Endothelial cell of umbilical vein (primary cell): ENCODE measurements around the gene IBSP. TPM values are rescaled to one million over a fixed set of nuclear protein-coding genes. Genes with fewer than 3 reads are reported as not detected.

ENCODE experiments used
- BruUV-seq: library from RNA; stranded (reverse); fragments of 400-500 nt; replicated peaks from 2 replicates; lab custom pipeline; 2021; lab: Mats Ljungman, UMichigan
- CTCF ChIA-PET: fragments of 300-600, 350-600 bp; sonication (Branson Sonifier 250); formaldehyde crosslinking; loops from one replicate; lab custom pipeline; 2021; ENCODE audit warnings: antibody characterized with exemption, inconsistent platforms; lab: Charles Lee
- POLR2A ChIA-PET: fragments of 300-600, 350-600 bp; sonication (Branson Sonifier 250); formaldehyde crosslinking; loops from one replicate; lab custom pipeline; 2021; ENCODE audit warnings: antibody characterized with exemption, inconsistent platforms; lab: Charles Lee
- DNase-seq: peaks from one replicate; pipeline ENCODE4 v3.0.0-alpha.2; 2011; ENCODE audit warnings: low read depth, low spot score
- FAIRE-seq: peaks from 2 replicates; lab custom pipeline; 2011; peaks lifted over from hg19 to GRCh38; lab: Jason Lieb, UNC
- H2AFZ ChIP-seq: 2 replicates; pipeline ENCODE4 v1.6.0; 2012; ENCODE audit warnings: low read depth, low read length, control low read depth, inconsistent platforms
- H3K27ac ChIP-seq: 2 replicates; pipeline ENCODE4 v1.5.1; 2011; ENCODE audit warnings: low read depth, mild to moderate bottlenecking, control low read depth, low read length, moderate library complexity; ENCODE audit not compliant: insufficient read depth
- H3K27me3 ChIP-seq, 2 experiments: 2 replicates each; pipeline versions ENCODE4 v1.6.0 to v1.6.1; 2011; ENCODE audit warnings: low read length in 2 of 2, mixed read lengths in 1 of 2; ENCODE audit not compliant: control insufficient read depth in 2 of 2, insufficient read depth in 2 of 2
- H3K36me3 ChIP-seq, 2 experiments: 2 replicates in 1 of 2; 3 replicates in 1 of 2; pipeline ENCODE4 v1.5.1; 2011; ENCODE audit warnings: low read length in 2 of 2, mild to moderate bottlenecking in 1 of 2, moderate library complexity in 1 of 2; ENCODE audit not compliant: control insufficient read depth in 2 of 2, insufficient read depth in 2 of 2; ENCODE audit errors: extremely low read depth in 1 of 2
- H3K4me1 ChIP-seq: 3 replicates; pipeline ENCODE4 v1.5.1; 2011; ENCODE audit warnings: mild to moderate bottlenecking, low read length; ENCODE audit not compliant: control insufficient read depth, insufficient read depth; ENCODE audit errors: extremely low read depth
- H3K4me2 ChIP-seq: 2 replicates; pipeline ENCODE4 v1.6.1; 2011; ENCODE audit warnings: low read length, control low read depth, mixed read lengths; ENCODE audit not compliant: insufficient read depth
- H3K4me3 ChIP-seq, 3 experiments: fragments of 200-600 bp in 1 of 3; sonication (generic), shearing (Covaris generic) in 1 of 3; replicated peaks in 1 of 3; 2 replicates each; pipeline ENCODE4 v1.5.1; 2011 to 2016; ENCODE audit warnings: control low read depth in 3 of 3, low read length in 3 of 3, mild to moderate bottlenecking in 2 of 3, inconsistent platforms in 1 of 3, low read depth in 1 of 3, moderate library complexity in 1 of 3; ENCODE audit not compliant: insufficient read depth in 1 of 3
- H3K79me2 ChIP-seq: 2 replicates; pipeline ENCODE4 v1.6.0; 2012; ENCODE audit warnings: low read length, inconsistent platforms; ENCODE audit not compliant: control insufficient read depth, insufficient read depth
- H3K9ac ChIP-seq: replicated peaks from 2 replicates; pipeline ENCODE3; 2011; ENCODE audit warnings: low read length, control low read depth; ENCODE audit not compliant: insufficient read depth; ENCODE audit errors: extremely low read depth
- H3K9me1 ChIP-seq: replicated peaks from 3 replicates; pipeline ENCODE4 v1.6.0; 2011; ENCODE audit warnings: mild to moderate bottlenecking, low read length; ENCODE audit not compliant: control insufficient read depth, insufficient read depth; ENCODE audit errors: extremely low read depth
- H3K9me3 ChIP-seq: replicated peaks from 2 replicates; pipeline ENCODE4 v1.5.1; 2012; ENCODE audit warnings: low read length, inconsistent platforms; ENCODE audit not compliant: control insufficient read depth, insufficient read depth
- H4K20me1 ChIP-seq: replicated peaks from 2 replicates; pipeline ENCODE3; 2011; ENCODE audit warnings: mild to moderate bottlenecking, low read length; ENCODE audit not compliant: control insufficient read depth, insufficient read depth; ENCODE audit errors: extremely low read depth
- EZH2 ChIP-seq: IDR thresholded peaks from 2 replicates; pipeline ENCODE4 v1.6.1; 2012; ENCODE audit warnings: borderline replicate concordance, low read depth, mild to moderate bottlenecking, moderate library complexity, low read length, inconsistent platforms; ENCODE audit not compliant: severe bottlenecking
- FOS ChIP-seq: IDR thresholded peaks from 2 replicates; pipeline ENCODE4 v1.6.1; 2011; ENCODE audit warnings: mild to moderate bottlenecking, low read length, moderate library complexity, borderline replicate concordance; ENCODE audit not compliant: insufficient read depth
- GATA2 ChIP-seq: IDR thresholded peaks from 2 replicates; pipeline ENCODE4 v1.7.0; 2011; ENCODE audit warnings: low read depth, mild to moderate bottlenecking, moderate library complexity, mixed read lengths, low read length; ENCODE audit not compliant: insufficient read length, insufficient read depth
- JUN ChIP-seq: IDR thresholded peaks from 2 replicates; pipeline ENCODE4 v1.6.1; 2011; ENCODE audit warnings: borderline replicate concordance, low read depth; ENCODE audit not compliant: insufficient read length, insufficient read depth
- MYC ChIP-seq: IDR thresholded peaks from one replicate; pipeline ENCODE4 v1.6.1; 2011; ENCODE audit warnings: mild to moderate bottlenecking, low read depth, low read length
- POLR2A ChIP-seq: IDR thresholded peaks from 2 replicates; pipeline ENCODE4 v1.6.1; 2012; ENCODE audit warnings: low read depth, mild to moderate bottlenecking, control low read depth, low read length
- POLR2AphosphoS5 ChIP-seq: IDR thresholded peaks from 2 replicates; pipeline ENCODE4 v1.6.1; 2012; ENCODE audit warnings: low read depth, mild to moderate bottlenecking, control low read depth, low read length, moderate library complexity; ENCODE audit not compliant: insufficient read depth
- dilution Hi-C: fragments of 300-500 bp; cut with MboI; formaldehyde crosslinking; loops from one replicate; pipeline ENCODE4 v1.15.0; 2019; ENCODE audit warnings: low sequenced_read_pairs; ENCODE audit not compliant: extremely low pct_ligation_motif_present
- intact Hi-C: fragments of 100-400 bp; cut with micrococcal nuclease; formaldehyde crosslinking; loops from one replicate; pipeline ENCODE4 v1.10.0; 2022
- polyA plus RNA-seq, 4 experiments: library from polyadenylated mRNA; depleted of rRNA in 3 of 4; stranded (reverse) in 3 of 4; unstranded in 1 of 4; fragments of >200 nt; gene quantifications; 2 replicates each; pipeline versions ENCODE4 v1.2.1 to v1.2.3, GENCODE V29; 2011 to 2012; ENCODE audit warnings: missing spikeins in 1 of 4
- total RNA-seq: library from RNA; stranded (reverse); gene quantifications from 2 replicates; pipeline ENCODE4 v1.2.3, GENCODE V29; 2021
- TF ChIP-seq, protein P1 (sequence below), 2 donors: IDR thresholded peaks; 1 replicate in 1 of 2; 2 replicates in 1 of 2; pipeline ENCODE4 v1.5.1; 2011; ENCODE audit warnings: low read length in 2 of 2, mild to moderate bottlenecking in 2 of 2, moderate library complexity in 2 of 2, control low read depth in 1 of 2, inconsistent platforms in 1 of 2, low read depth in 1 of 2; ENCODE audit not compliant: insufficient read depth in 1 of 2; ENCODE audit errors: extremely low read depth in 1 of 2
- TF ChIP-seq, protein P2 (sequence below): IDR thresholded peaks from 2 replicates; pipeline ENCODE4 v1.6.1; 2011; ENCODE audit not compliant: insufficient read depth, insufficient read length

IBSP gene
- total and polyA plus RNA-seq, 2 donors (not counting 3 experiments of a cell fraction or from before 2014, with no cell fraction given): not detected

DNA sequence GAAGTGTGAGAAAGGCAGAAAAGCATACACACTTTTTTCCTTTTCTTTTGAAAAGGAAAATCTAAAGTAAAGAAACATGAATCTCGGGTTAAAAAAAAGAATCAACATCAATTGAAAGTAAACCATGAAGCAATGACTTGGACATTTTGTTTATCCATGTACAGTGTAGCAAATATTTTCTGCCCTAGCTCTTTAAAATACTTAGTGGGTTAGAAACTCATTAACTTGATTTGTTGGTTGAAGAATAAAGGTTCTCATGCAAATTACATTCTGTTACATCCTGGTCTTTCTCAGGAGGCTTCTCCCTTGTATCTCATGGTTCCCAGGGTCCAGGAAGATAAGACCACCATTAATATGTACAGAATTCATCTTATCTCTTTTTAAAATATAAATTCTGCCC is 24.4 kb downstream of the IBSP start:
- dilution Hi-C loops: no loop called here
- Histone ChIP-seq H3K9ac (no peak overlapping the region), H3K79me2 (no peaks in the 10 kb centered on the region), H4K20me1 (no peaks in the 10 kb centered on the region), H3K27me3 (peaks cover 3 to 7% of the 10 kb centered on the region in 2 experiments), H2AFZ (no peak overlapping the region), H3K4me2 (no peak overlapping the region), H3K9me1 (no peaks in the 10 kb centered on the region), H3K4me1 (no peaks in the 10 kb centered on the region), H3K4me3 (no peak overlapping the region), H3K27ac (no peak overlapping the region), H3K9me3 (no peaks in the 10 kb centered on the region), H3K36me3 (no peaks in the 10 kb centered on the region)
- TF ChIP-seq JUN (no peak), GATA2 (no peak), POLR2AphosphoS5 (no peak), EZH2 (no peak), MYC (no peak), FOS (no peak), POLR2A (no peak)
- TF ChIP-seq, protein P1, sequence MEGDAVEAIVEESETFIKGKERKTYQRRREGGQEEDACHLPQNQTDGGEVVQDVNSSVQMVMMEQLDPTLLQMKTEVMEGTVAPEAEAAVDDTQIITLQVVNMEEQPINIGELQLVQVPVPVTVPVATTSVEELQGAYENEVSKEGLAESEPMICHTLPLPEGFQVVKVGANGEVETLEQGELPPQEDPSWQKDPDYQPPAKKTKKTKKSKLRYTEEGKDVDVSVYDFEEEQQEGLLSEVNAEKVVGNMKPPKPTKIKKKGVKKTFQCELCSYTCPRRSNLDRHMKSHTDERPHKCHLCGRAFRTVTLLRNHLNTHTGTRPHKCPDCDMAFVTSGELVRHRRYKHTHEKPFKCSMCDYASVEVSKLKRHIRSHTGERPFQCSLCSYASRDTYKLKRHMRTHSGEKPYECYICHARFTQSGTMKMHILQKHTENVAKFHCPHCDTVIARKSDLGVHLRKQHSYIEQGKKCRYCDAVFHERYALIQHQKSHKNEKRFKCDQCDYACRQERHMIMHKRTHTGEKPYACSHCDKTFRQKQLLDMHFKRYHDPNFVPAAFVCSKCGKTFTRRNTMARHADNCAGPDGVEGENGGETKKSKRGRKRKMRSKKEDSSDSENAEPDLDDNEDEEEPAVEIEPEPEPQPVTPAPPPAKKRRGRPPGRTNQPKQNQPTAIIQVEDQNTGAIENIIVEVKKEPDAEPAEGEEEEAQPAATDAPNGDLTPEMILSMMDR (IDR thresholded peaks at IDR 0.05; ENCODE audit: extremely low read depth in 1 of 2, insufficient read depth in 1 of 2, low read depth in 1 of 2, low read length in 2 of 2): no peak
- TF ChIP-seq, protein P2, sequence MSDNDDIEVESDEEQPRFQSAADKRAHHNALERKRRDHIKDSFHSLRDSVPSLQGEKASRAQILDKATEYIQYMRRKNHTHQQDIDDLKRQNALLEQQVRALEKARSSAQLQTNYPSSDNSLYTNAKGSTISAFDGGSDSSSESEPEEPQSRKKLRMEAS: no peak
- DNase-seq (no peak), FAIRE-seq (no peak)
- POLR2A ChIA-PET: no interaction called here
- no TSS peak for BruUV-seq
- CTCF ChIA-PET: interaction anchor here (0.9 to 2.2 kb wide), 2 partner anchors 15 to 280 kb away, joined by 3 to 10 read pairs; no protein-coding TSS in a partner anchor
- intact Hi-C loops: no loop called here
